DND-41 (cell line): ENCODE data around the gene COL23A1.

Source experiments
- ATAC-seq: fragments of 200-7000 bp; cut with Tn5 transposase; 3 replicates; pipeline ENCODE4 v1.9.1; 2021; ENCODE audit warnings: low read depth; ENCODE audit not compliant: insufficient read depth
- DNase-seq: peaks from one replicate; pipeline ENCODE4 v3.0.0-alpha.2; 2020
- H2AFZ ChIP-seq: 2 replicates; pipeline ENCODE4 v1.6.0; 2012; ENCODE audit warnings: low read depth, low read length
- H3K27ac ChIP-seq: 2 replicates; pipeline ENCODE4 v1.5.1; 2012; ENCODE audit warnings: low read length, inconsistent platforms
- H3K27me3 ChIP-seq: fragments of 200-600 bp; sonication (generic); 2 replicates; pipeline ENCODE4 v1.6.0; 2012; ENCODE audit warnings: low read length, mild to moderate bottlenecking, inconsistent platforms; ENCODE audit not compliant: insufficient read depth, poor library complexity
- H3K36me3 ChIP-seq: 2 replicates; pipeline ENCODE4 v1.5.1; 2012; ENCODE audit warnings: low read length, inconsistent platforms; ENCODE audit not compliant: insufficient read depth
- H3K4me1 ChIP-seq: 2 replicates; pipeline ENCODE4 v1.5.1; 2012; ENCODE audit warnings: mild to moderate bottlenecking, low read length; ENCODE audit not compliant: insufficient read depth
- H3K4me2 ChIP-seq: 2 replicates; pipeline ENCODE4 v1.6.0; 2012; ENCODE audit warnings: mild to moderate bottlenecking, moderate library complexity, low read length, inconsistent platforms; ENCODE audit not compliant: insufficient read depth
- H3K4me3 ChIP-seq, 2 experiments: fragments of 200-600 bp in 1 of 2; shearing (Covaris generic) in 1 of 2; 2 replicates each; pipeline ENCODE4 v1.5.1; 2012 to 2016; ENCODE audit warnings: inconsistent platforms in 2 of 2, low read length in 2 of 2, mild to moderate bottlenecking in 2 of 2, low read depth in 1 of 2, moderate library complexity in 1 of 2
- H3K79me2 ChIP-seq: 2 replicates; pipeline ENCODE4 v1.6.0; 2012; ENCODE audit warnings: low read length, inconsistent platforms; ENCODE audit not compliant: insufficient read depth
- H3K9ac ChIP-seq: 2 replicates; pipeline ENCODE4 v1.6.0; 2012; ENCODE audit warnings: low read depth, mild to moderate bottlenecking, inconsistent platforms, low read length, moderate library complexity
- H3K9me3 ChIP-seq: 2 replicates; pipeline ENCODE4 v1.5.1; 2012; ENCODE audit warnings: low read length, moderate library complexity, mild to moderate bottlenecking, inconsistent platforms; ENCODE audit not compliant: insufficient read depth, severe bottlenecking
- H4K20me1 ChIP-seq: 2 replicates; pipeline ENCODE4 v1.6.0; 2012; ENCODE audit warnings: low read length; ENCODE audit not compliant: insufficient read depth
- CTCF ChIP-seq: IDR thresholded peaks from 2 replicates; pipeline ENCODE4 v1.5.1; 2012; ENCODE audit warnings: borderline replicate concordance, low read length, moderate library complexity, mild to moderate bottlenecking; ENCODE audit not compliant: poor library complexity, severe bottlenecking; ENCODE audit errors: extremely low read depth
- EZH2 ChIP-seq: IDR thresholded peaks from 3 replicates; pipeline ENCODE4 v1.6.1; 2012; ENCODE audit warnings: borderline replicate concordance, low read depth, mild to moderate bottlenecking, moderate library complexity, low read length, inconsistent platforms; ENCODE audit not compliant: severe bottlenecking

The COL23A1 gene

GRCh38 chr5:178271726-178272479 is 318.3 kb downstream of the COL23A1 start:
- Histone ChIP-seq H3K9ac (no peak overlapping the region), H4K20me1 (no peaks in the 10 kb centered on the region; the same call in 1 of the 2 replicates), H3K79me2 (no peaks in the 10 kb centered on the region), H2AFZ (no peak overlapping the region), H3K4me3 (no peak overlapping the region), H3K4me2 (no peak overlapping the region), H3K4me1 (no peaks in the 10 kb centered on the region), H3K9me3 (no peaks in the 10 kb centered on the region), H3K27me3 (no peaks in the 10 kb centered on the region), H3K36me3 (no peaks in the 10 kb centered on the region), H3K27ac (no peak overlapping the region)
- DNase-seq (no peak), ATAC-seq (no peak)
- TF ChIP-seq CTCF (no peak), EZH2 (no peak)

GRCh38 chr5:178271231-178271630 is 319.0 kb downstream of the COL23A1 start:
- H3K4me3 ChIP-seq: no peak overlapping the region

GRCh38 chr5:178269499-178269898 is 320.7 kb downstream of the COL23A1 start:
- Histone ChIP-seq H3K4me2 (no peak overlapping the region), H3K9me3 (no peaks in the 10 kb centered on the region), H2AFZ (no peak overlapping the region), H3K36me3 (no peaks in the 10 kb centered on the region), H4K20me1 (no peaks in the 10 kb centered on the region; the same call in 1 of the 2 replicates), H3K9ac (no peak overlapping the region), H3K79me2 (no peaks in the 10 kb centered on the region), H3K27me3 (no peaks in the 10 kb centered on the region), H3K4me3 (no peak overlapping the region), H3K4me1 (no peaks in the 10 kb centered on the region), H3K27ac (no peak overlapping the region)
- no peak for ATAC-seq
- DNase-seq: no peak
- no peak for TF ChIP-seq CTCF
- no peak for TF ChIP-seq EZH2

More at GRCh38 chr5:178271231-178271630, 319.0 kb downstream of the COL23A1 start:
- Histone ChIP-seq H2AFZ (no peak overlapping the region), H3K27ac (no peak overlapping the region), H3K9ac (no peak overlapping the region), H4K20me1 (no peaks in the 10 kb centered on the region; the same call in 1 of the 2 replicates), H3K79me2 (no peaks in the 10 kb centered on the region), H3K27me3 (no peaks in the 10 kb centered on the region), H3K4me1 (no peaks in the 10 kb centered on the region), H3K4me2 (no peak overlapping the region), H3K36me3 (no peaks in the 10 kb centered on the region), H3K9me3 (no peaks in the 10 kb centered on the region)
- no peak for ATAC-seq
- DNase-seq: no peak
- TF ChIP-seq EZH2 (no peak), CTCF (no peak)

GRCh38 chr5:178267876-178268275 is 322.3 kb downstream of the COL23A1 start:
- no peak for ATAC-seq
- no peaks in the 10 kb centered on the region for H3K4me1 ChIP-seq
- H3K27ac ChIP-seq: no peak overlapping the region
- no peak overlapping the region for H3K4me3 ChIP-seq
- no peak overlapping the region for H3K9ac ChIP-seq
- TF ChIP-seq CTCF (no peak), EZH2 (no peak)
- no peaks in the 10 kb centered on the region for H3K79me2 ChIP-seq
- H4K20me1 ChIP-seq: no peaks in the 10 kb centered on the region
- H3K27me3 ChIP-seq: no peaks in the 10 kb centered on the region
- H3K36me3 ChIP-seq: no peaks in the 10 kb centered on the region
- H2AFZ ChIP-seq: no peak overlapping the region
- H3K4me2 ChIP-seq: no peak overlapping the region
- no peaks in the 10 kb centered on the region for H3K9me3 ChIP-seq
- DNase-seq: no peak
